ENCODE measurements around the gene RASAL3.
A peak's percentile ranks its signal among the peaks of the same experiment; 100 is the strongest.

DNA sequence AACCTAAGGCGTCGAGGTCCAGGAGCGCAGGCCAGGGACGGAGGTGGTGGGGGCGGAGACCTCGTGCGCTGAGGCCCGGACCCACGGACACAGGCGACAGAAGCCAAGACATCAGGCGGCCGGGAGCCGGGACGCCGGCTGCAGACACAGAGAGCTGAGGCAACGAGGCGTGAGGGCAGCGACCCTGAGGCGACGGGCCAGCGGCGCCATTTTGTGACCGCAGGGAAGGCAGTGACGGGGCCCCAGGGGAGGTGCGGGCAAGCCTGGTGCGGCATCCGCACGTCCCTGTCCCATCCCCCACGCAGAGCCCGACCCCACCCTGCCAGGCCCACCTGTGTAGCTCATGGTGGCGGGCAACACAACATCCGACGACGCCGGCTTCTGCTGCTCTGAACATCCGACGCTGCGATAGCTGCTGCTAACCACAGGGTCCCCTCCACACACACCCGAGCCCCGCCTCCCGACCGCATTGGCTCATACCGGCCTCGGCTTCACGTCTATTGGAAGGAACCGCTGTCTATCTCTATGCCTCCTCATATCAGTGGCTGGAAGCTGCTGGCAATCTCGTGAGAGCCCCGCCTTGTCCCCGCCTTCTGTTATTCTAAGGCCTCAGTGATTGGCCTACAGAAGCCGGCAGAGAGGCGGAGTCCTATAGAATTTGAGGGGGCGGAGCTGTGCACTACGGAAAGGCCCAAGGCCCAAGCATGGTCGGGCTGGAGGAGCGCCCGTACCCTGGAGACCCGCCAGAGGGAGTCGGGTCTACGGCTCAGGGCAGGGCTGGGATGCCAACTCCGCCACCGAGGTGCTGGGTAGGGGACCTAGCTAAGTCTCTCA is 45.5 kb downstream of the RASAL3 start, which contains the start of gene AKAP8L:
- TF ChIP-seq CTCF (IDR thresholded peaks at IDR 0.05; ENCODE audit: low read depth, low read length, missing input control) = peak; percentile 61
- TF ChIP-seq SP1 (IDR thresholded peaks at IDR 0.05) = peak; percentile 99
- peak; percentile 73 to 83 for TF ChIP-seq RAD21 (IDR thresholded peaks at IDR 0.05)
